NCI-H82 (cell line): ENCODE measurements around the gene EEFSEC.
A peak's percentile ranks its signal among the peaks of the same experiment; 100 is the strongest.

ENCODE experiments used
- DNase-seq: peaks from one replicate; lab custom pipeline; 2025; lab: John Stamatoyannopoulos, UW

EEFSEC gene

GRCh38 chr3:128447561-128448013 lies 294.3 kb downstream of the EEFSEC start:
- no peak for DNase-seq

GRCh38 chr3:128448491-128448890 lies 295.2 kb downstream of the EEFSEC start:
- no peak for DNase-seq

GRCh38 chr3:128449111-128449638 lies 295.9 kb downstream of the EEFSEC start:
- DNase-seq = no peak

DNA sequence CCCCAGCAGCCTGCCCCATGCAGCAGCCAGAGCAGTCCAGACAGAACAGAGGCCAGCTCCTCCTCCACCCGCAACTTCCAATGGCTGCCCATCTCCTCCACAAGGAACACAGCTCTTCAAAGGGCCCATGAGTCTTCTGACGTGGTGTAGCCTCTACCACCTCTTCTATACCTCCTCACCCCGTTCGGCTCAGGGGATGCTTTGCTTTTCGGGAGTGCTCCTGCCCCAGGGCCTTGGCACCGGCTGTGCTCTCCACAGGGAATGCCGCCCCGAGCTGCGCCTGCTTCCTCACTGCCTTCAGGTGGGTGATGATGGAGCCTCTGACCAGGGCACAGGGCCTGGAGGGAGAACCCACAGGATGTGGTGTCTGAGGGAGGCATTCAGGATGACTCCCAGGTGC lies 298.8 kb downstream of the EEFSEC start:
- no peak for DNase-seq

GRCh38 chr3:128452678-128453275 lies 299.5 kb downstream of the EEFSEC start:
- DNase-seq = no peak

DNA sequence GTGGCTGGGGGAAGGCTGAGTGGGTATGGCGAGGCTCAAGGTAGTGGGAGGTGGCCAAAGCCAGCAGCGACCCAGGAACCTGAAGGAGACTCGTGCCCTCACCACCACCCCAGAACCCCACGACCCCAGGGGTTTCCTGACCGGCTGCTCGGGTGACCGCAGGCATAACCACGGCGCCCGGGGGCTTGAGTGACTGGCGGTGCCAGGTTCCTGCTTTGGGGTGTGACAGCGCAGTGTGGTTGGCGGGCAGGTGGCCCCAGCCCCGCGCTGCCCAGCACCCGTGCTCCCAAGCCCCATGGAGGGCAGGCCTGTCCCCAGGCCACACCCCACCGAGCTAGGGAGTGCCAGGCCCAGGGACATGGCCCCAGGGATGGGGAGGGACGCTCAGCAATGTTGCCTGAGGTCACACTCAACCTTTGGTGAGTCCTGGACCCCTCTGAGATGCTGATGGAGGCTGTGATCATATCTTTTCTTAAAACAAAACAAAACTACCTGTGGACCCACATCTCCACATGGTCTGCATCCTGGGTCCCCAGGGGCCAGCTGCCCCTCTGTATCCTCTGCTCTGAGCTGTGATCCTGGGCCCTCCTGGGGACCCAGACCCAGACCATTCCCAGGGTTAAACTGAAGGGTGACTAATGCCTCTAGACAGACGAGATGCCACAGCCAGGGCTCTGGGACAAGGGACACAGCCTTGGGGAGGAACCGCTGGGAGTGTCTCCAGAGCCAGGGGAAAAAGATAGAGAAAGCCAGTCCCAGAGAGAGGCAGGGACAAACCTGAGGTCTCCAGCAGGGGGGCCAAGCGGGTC lies 300.4 kb downstream of the EEFSEC start:
- DNase-seq = no peak

GRCh38 chr3:128454310-128454618 lies 301.0 kb downstream of the EEFSEC start:
- no peak for DNase-seq

GRCh38 chr3:128455116-128455515 lies 301.8 kb downstream of the EEFSEC start:
- no peak for DNase-seq

GRCh38 chr3:128455786-128456748 lies 302.8 kb downstream of the EEFSEC start:
- no peak for DNase-seq

GRCh38 chr3:128456776-128457715 lies 303.8 kb downstream of the EEFSEC start:
- DNase-seq = peak; percentile 98

GRCh38 chr3:128457937-128458336 lies 304.7 kb downstream of the EEFSEC start:
- no peak for DNase-seq
